ENCODE data around the gene MGMT.

DNA sequence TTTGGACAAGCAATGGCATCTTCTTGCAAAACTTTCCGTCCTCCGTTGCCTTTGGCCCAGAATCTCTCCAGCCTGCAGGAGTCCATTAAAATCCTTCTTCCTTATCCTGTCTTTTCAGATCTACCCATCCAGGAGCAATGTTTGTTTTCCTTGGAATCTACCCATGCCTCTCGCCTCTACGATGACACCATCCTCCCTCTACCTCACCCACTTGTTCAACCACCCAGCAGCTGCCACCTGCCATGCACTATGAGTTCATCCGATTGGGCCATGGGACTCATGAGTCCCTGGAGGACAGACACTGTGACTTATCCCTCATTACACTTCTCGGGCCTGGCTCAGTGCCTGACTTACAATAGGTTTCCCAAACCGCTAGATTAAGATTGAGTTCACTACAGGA, 26.8 kb upstream of the MGMT start:
- TF ChIP-seq POLR2AphosphoS5 (IDR thresholded peaks at IDR 0.05), result no peak
- TF ChIP-seq POLR2A (IDR thresholded peaks at IDR 0.05), result no peak
